Stimulated activated CD8-positive, alpha-beta memory T cell treated with anti-CD3 and anti-CD28 coated beads, Interleukin-12 subunit alpha, Interleukin-12 subunit beta, amount 100 ng/mL, for 24 hours (primary cell): ENCODE measurements around the gene THEM5.

Source experiments
- DNase-seq: peaks from one replicate; pipeline ENCODE4 v3.0.0-alpha.2; 2020; ENCODE audit errors: extremely low read depth

The THEM5 gene

GRCh38 chr1:151819976-151820623 is 33.4 kb downstream of the THEM5 start:
- no peak for DNase-seq

- no peak for DNase-seq
Observed at GRCh38 chr1:151819227-151819835, 34.2 kb downstream of the THEM5 start.

GRCh38 chr1:151817353-151817730 is 36.2 kb downstream of the THEM5 start:
- no peak for DNase-seq

- DNase-seq, result no peak
Observed at GRCh38 chr1:151816548-151817352, 36.8 kb downstream of the THEM5 start.

GRCh38 chr1:151815716-151816327 is 37.7 kb downstream of the THEM5 start:
- DNase-seq, result no peak

- DNase-seq, result no peak
Observed at GRCh38 chr1:151814971-151815545, 38.5 kb downstream of the THEM5 start.

- no peak for DNase-seq
Observed at GRCh38 chr1:151814426-151814825, 39.1 kb downstream of the THEM5 start.

- no peak for DNase-seq
Observed at GRCh38 chr1:151813271-151813977, 40.1 kb downstream of the THEM5 start.

GRCh38 chr1:151811181-151811580 is 42.3 kb downstream of the THEM5 start:
- no peak for DNase-seq

- no peak for DNase-seq
Observed at GRCh38 chr1:151809985-151810556, 43.4 kb downstream of the THEM5 start.

- no peak for DNase-seq
Observed at GRCh38 chr1:151809290-151809984, 44.1 kb downstream of the THEM5 start.

- no peak for DNase-seq
Observed at GRCh38 chr1:151807766-151808165, 45.7 kb downstream of the THEM5 start.

GRCh38 chr1:151807131-151807530 is 46.4 kb downstream of the THEM5 start:
- no peak for DNase-seq

GRCh38 chr1:151806170-151806569 is 47.3 kb downstream of the THEM5 start:
- DNase-seq, result no peak

- no peak for DNase-seq
Observed at GRCh38 chr1:151805066-151805820, 48.3 kb downstream of the THEM5 start, which contains the start of gene LINGO4. LINGO4 (minus strand) TSS chr1:151805419; CDS start chr1:151802704, 2,715 bp downstream.

- no peak for DNase-seq
Observed at GRCh38 chr1:151803915-151804314, 49.6 kb downstream of the THEM5 start.

GRCh38 chr1:151803164-151803563 is 50.3 kb downstream of the THEM5 start:
- DNase-seq, result no peak

- DNase-seq, result no peak
Observed at GRCh38 chr1:151802372-151802771, 51.1 kb downstream of the THEM5 start.

GRCh38 chr1:151801846-151802245 is 51.7 kb downstream of the THEM5 start:
- DNase-seq, result no peak
